Activated gamma-delta T cell treated with anti-CD3 and anti-CD28 coated beads, Interleukin-2, amount 50 U/mL, for 16 hours (primary cell): ENCODE data around the gene TGFBR3.

Source experiments
- DNase-seq: peaks from one replicate; pipeline ENCODE4 v3.0.0-alpha.2; 2020; ENCODE audit warnings: low read depth

Gene TGFBR3

DNA sequence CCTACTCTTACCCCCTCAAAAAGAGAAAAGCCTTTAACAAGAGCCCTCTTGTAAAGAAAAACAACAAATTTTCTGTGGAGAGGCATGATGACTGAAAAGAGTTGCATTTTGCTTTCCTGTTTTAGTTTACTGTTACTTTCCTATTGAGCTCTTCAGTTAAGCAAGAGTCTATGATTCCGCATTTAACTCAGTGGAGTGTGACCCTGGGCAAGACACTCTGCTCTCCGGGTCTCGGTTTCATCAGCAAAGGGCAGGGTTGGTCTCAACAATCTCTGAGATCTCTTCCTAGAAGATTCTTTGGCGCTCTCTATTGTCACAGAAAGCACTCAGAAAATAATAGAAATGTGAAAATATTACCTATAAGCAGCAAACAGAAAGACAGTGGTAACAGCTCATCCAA lies 175.7 kb downstream of the TGFBR3 start:
- DNase-seq: no peak

DNA sequence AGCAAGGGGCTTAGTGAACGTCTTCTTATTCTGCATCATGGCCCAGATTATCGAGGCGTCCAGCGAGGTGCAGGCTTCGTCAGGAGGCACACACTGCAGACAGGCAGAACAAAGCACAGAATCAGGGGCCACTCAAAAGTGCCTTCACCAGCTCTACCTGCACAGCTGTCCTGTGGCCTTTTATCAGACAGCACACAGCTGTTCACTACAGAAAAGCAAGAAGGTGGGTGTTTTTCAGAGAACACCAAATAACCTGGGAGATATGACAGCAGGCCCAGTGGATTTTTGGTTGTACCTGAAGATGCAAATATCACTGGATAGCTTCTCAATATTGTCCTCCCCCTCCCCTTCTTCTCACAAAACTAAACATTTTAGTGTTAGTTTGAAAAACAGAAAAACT lies 177.3 kb downstream of the TGFBR3 start:
- no peak for DNase-seq

DNA sequence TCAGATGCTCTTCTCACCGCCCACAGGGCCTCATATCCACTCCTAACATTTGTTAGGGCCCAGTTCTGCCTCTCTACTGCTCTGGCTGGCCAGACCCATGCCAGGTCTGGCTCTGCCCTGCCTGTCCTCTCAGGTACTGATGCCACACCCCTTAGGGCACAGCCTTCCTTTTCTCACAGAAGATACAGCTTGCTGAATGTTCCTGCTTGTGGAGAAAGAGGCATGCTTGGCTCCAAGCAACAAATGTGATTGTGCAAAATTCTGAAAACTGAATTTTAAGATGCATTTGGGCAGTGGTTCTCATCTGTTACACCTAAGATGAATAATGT lies 178.1 kb downstream of the TGFBR3 start:
- no peak for DNase-seq

DNA sequence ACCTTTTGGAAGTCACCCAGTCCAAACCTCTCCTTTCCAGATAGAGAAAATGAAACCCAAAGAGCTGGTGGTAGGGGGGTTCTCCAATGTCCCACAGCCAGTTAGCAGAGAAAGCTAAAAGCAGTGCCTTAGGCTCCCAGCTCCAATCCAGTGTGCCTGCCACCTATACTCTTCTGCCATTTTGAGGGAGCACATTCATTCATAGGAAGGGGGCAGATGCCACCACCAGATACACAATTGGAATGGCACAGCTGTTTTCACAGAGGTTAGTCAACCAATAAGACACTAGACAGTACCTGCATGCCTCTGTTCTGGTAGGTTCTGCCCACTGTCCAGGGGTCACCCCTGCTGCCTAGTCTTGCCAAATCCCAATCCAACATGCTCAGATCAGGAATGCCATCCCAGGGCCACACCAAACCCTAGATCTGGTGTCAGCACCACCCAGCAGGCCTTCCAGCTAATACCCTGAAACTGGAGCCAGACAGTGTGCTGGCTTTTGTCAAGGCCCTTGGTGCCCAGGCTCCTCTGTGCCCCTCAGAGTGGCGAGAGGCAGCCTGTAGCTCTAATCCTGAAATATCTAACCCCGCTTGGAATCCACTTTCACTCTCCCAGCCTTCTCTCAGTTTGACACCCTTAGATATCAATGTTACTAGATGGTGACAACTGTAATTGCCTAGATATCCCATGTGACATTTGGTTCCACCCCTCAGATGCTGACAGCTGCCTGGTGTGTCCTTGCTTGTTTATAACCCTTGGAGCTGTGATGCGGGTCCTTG lies 178.6 kb downstream of the TGFBR3 start:
- DNase-seq: no peak

DNA sequence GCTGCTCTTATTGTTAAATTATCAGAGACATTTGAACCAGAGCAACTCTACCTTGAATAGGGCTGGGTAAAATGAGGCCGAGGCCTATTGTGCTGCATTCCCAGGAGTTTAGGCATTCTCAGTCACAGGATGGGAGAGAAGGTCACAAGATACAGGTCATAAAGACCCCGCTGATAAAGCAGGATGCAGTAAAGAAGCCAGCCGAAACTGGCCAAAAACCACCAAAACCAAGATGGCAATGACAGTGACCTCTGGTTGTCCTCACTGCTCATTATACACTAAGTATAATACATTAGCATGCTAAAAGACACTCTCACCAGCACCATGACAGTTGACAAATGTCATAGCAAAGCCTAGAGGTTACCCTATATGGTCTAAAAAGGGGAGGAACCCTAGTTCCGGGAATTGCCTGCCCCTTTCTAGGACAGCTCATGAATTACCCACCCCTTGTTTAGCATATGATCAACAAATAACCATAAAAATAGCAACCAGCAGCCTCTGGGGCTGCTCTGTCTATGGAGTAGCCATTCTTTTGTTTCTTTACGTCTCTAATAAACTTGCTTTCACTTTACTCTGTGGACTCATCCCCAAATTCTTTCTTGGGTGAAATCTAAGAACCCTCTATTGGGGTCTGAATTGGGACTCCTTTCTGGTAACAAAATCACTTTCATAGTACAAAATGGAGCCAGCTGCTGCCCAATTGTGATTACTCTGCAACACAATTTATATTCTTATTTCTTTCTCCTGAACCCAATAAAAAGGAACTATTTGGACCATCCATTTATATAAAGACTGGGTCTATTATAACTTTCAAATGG lies 179.6 kb downstream of the TGFBR3 start:
- DNase-seq: no peak

DNA sequence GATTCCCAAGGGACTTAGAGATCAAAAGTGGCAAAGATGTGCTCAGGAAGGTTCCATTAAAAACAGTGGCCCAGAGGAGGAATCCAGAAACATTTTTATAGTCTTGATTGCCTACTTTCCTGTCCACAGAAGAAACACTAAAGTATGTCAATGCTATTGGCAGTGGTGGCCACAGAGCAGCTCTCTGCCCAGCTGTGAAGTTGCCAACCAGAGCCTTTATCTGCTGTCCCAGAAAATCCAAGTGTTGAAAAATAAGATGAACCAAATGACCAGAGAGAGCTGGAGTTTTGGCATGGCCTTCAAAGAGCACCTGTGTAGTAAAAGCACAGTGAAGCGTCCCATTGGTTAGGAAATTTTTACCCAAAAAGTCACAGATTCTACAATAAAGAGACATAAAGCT lies 181.2 kb downstream of the TGFBR3 start:
- no peak for DNase-seq

DNA sequence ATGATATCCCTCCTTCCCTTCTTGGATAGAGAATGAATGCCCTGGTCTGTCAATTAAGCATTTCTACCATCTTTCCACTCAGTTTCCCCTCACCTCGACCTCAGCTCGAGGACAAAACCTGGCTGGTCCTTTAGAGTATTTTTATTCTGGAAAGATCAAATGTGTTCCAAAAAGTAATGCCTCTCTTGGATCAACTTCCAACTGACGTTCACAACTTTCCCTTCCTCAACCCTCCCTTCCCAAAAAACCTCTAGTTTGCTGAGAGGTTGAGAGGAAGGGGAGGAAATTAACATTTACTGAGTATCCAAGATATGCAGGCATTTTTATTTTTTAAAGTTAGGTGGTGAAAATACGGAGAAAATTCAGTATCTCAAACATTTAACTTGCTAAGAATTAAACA lies 182.9 kb downstream of the TGFBR3 start:
- no peak for DNase-seq

DNA sequence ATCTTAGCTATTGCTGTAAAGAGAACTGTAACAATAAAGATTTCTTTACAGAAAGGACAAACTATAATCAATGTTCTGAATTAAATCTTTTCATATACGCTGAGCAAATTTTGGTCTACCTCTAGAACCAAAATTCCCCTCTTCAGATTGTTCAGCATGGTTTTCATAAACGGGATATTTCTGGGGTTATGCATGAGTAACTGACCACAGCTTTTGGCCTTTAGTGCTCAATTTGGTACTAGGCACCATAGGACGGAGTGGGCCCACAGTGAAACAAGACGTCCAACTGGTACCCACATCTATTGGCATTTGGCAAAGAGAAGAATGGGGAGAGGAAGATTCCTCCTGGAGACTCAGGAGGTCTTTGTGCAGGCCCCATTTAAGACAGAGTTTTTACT lies 184.5 kb downstream of the TGFBR3 start:
- DNase-seq: no peak

DNA sequence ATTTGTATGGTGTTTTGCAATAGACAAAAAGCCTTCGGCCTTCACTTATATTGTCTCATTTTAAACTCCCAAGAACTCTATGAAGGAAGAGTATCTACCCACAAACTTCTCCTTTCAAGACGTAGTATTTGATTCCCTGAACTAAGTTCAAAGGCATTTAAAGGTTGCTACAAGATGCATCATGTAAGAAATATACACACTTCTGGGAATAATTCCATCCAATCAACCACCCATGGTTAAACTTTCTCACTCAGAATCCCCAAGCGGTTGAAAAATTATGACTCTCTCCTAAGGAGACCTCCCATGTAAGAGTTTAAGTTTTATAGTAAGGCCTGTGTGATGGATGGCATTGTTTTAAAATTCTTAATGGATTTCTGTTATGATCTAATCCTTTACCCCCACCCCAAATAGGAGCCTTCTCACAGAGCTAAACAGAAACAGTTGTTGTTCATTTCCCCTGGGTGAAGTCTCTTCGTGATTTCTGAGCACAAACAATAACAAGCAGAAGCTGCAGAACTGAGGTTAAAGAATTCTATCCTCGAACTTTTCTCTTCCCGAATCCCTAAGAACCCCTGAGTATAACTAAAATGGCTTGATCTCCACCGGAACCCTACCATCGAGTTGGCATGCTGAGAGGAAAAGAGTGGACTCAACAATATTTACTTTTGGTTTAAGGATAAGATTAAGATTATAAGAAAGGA lies 185.0 kb downstream of the TGFBR3 start:
- no peak for DNase-seq

DNA sequence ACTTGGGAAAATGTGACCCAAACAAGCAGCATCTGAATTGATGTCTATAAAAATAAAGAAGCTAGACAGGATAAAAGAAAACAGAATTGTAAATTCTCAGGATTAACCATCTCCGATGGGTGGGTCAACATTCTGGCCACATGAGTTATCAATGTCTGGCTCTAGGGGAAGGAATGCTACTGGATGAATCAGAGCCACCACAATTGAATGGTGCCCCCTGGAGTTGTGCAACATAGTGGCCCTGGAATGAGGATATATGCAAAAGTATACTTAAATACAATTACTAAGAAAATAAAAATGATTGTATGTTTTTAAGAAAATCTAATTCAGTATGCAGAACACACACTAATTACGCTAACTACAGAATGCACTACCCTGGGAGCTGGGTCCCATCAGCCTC lies 185.6 kb downstream of the TGFBR3 start:
- no peak for DNase-seq

DNA sequence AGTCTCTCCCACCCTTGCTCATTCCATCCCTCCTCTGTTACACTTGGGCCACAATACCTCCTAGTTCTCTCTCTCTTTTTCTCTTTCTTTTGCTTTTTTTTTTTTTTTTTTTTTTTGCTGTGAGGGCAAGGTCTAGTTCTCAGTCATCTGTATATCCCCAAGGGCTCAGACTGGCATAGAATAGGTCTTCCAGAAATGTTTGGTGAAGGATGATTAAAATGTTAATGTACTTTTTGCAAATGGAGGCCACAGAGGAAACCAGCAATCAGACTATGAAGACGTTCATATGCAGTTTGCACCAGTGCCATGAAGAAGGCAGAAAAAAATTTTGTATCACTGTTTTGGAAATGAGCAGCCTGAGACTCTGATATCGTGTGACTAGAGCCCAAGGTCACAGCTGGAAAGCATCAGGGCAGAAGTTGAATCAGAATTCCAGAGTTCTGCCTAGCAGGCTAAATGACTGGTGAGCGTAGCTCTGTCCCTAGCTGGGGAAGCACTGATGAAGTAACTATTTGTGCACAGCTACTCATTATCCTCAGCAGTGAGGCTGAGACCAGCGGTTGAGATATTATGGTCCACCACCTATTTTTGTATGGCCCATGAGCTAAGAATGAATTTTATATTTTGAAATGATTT lies 186.5 kb downstream of the TGFBR3 start:
- no peak for DNase-seq

DNA sequence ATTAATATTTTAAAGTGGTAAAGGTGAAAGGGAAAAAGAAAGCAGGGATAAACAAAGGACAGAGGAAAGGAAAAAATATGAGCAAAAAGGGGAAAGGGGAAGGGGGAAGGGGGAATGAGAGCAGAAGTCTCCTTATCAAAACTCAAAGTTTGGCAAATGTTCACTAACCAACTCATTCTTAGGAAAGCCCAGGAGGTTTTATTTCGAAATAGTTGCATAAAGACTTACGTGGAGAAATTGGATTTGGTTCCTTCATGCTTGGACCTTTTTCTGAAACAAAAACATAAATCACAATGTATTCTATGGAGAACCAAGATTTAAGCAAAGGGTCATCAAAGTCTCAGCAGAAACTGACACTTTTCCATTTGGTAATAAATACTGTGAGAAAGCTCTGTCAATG lies 188.1 kb downstream of the TGFBR3 start:
- DNase-seq: no peak

DNA sequence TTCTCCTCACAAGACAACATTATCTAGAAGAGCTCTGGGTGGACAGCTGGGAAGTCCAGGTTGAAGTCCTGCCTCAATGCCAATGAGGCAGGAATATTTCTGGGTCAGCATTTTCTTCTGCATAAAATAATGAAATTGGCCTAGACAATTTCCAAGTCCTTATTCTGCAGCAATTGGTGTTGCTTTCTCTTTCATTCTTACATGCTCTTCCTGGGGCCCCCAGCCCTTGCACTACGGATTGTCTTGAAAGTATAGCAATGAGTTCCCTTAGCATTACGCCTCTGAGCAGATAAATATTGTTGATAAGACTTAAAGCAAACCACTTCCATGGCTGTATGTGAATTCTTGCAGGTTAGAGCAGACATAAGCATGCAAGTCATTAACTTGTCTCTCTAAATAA lies 188.5 kb downstream of the TGFBR3 start:
- no peak for DNase-seq

DNA sequence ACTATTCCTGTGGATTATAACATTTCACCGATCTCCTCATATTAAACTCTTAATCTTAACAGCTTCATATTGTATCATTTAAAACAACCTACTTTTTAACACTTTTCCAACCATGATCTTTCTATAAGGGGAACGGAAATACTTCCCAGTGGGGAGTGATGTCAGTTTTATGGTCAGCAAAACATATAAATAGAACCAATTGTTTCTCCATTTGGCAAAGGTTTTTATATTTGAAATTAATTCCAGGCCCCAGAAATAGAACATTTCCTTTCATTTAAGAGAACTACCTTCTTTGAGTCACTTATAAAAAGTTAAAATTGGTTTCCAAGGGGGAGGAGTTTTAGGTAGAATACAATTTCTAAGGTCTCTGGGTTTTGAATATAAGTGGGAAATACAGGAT lies 189.6 kb downstream of the TGFBR3 start:
- DNase-seq: no peak

DNA sequence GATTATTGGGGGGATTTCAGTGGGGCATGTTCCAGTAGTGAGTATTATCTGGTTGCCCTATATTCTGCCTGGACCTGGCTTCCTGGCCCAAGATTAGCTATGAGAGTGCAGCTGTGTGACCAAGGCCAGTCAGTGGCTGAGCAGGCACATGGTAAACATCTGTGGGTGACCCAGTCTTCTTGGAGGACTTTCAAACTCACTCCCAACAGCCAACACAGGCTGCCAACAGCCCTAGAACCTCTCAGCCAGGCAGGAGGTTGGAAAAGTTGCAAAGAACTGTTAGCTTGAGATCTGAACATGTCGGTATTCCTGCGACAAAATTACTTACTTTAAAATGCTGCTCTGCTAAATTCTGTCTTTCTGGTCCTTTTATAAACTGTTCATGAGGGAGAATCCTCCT lies 192.4 kb downstream of the TGFBR3 start:
- no peak for DNase-seq

DNA sequence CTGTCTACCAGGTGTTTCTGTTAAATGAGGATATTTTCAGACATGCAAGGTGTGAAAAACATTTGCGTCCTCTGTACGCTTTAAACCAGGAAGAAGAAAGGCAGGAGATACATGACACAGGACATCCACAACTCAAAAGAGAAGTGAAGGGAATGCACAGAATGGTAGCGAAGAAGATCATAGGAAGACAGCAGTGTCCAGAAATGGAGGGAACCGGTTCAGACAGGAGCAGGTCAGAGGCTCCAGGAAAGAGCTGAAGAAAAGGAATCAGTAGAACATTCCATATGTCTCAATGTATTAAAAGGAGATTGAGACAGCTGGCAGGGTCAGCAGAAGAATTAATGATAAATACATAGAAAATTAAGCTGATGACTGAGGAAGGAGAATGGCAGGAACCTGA lies 194.4 kb downstream of the TGFBR3 start:
- no peak for DNase-seq

DNA sequence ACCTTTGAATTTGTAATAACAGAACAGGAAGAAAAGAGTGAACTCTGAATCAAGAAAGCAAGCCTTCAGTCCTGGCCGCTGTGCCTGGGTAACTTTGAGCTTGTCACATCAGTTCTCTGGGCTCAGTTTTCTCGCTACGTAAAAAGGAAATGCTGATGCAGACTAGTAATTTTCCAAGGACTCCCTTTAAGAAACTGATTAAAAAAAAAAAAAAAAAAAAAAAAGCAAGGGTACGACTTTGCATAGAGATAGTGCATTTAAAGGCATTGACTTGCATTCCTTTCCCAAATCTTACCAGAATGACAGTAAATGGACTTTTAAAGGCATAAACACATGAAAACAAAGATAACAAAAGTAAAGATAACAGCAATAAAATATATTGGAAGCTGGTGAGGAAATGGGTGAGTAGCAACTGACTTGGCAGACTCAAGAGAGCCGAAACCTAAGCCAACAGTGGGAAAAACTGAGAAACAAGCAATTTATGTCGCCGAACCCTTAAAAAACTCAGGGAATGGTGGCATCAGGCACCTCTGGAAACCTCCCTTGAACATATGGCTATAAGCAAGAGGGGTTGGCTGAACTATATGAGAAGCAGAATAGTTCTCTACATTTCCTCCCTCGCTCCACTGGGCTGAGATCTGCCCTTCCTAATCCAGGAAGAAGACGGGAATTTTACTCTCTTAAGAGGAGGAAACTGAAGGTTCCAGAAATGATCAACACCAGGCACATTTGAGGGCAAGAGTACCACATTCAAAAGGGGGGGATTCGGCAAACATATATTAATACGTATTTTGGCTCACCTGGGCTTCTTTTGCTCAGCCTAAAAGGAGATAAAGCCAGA lies 196.1 kb downstream of the TGFBR3 start:
- DNase-seq: no peak

DNA sequence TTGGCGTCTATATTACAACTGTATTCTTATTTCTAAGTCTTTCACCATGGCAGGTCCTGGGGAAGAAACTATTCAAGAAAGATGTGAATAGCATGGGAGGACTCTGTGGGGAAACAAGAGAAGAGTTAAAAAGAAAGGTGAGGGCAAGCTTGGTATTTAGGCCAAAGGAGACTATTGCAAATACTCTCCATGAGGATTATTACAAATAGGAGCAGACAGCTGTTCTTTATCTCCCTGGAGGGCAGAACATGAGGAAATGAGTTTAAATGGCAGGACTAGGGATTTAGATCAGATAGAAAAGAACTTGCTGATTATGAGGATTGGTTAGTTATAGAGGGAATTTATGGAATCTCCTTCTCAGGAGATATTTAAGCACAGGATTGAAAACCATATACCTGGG lies 198.5 kb downstream of the TGFBR3 start:
- DNase-seq: no peak

DNA sequence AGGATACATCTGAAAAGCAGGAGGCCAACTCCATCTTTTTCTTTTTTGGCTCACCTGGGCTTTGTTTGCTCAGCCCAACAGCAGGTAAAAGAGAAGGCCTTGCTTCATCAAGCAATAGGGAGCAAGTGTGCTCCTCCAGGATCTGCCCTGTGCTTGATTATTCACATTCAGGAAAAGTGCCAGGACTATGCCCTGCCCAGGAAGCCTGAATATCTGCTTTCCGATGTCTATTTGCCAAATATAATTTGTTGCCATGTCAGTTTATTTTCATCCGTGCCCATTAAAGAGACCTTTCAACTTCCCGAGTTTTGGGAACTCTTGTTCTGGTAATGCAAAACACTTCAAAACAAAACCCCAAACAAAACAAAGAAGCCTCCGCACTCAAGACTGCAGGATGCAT lies 200.0 kb downstream of the TGFBR3 start:
- DNase-seq: no peak

DNA sequence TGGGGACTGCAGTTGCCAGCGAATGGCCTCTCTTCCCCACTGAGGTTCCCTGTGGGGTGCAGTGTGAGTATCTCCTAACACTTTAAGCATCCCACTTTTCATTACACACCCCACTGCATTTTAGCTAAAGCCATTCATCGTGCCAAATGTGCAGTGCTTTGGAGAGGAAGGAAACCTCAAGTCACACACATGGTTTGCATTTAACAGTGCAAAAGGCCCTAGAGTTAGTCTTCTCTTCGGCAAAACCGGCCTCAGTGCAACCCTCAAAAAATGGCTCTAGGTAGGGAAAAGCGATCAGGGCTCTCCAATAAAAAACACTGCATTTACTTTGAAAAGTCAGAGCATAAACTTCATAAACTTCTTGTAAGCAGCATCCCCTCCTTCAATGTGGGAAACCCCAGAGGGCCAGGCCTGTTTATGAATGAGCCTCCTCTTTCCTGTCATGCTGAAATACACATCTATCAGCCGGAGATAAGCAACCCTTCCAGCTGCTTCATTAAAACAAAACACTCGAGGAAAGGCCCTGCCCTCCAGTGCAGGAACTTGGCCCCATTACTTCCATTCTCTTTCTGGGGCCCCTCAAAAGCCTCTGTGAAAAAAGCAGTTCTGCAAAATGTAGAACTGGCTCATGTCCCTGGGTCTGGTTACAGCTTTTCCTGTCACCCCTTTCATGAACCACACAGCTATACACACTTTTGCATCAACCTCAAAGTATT lies 201.3 kb downstream of the TGFBR3 start:
- no peak for DNase-seq

DNA sequence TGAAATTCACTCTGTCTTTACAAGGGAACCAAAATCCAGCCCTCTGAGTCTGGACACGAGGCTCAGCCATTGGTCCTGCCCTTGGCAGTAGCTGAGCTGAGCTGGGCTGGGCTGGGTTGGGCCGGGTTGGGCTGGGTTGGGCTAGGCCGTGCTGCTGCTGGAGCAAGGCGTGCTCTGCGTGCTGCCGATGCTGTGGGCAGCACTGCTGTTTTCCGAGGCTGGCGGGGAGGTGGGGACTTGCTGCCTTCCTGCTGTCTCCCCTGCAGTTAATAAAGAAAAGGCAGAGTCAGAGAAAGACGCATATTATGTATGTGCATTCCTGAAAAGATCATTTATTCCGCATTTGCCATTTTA lies 202.4 kb downstream of the TGFBR3 start:
- no peak for DNase-seq
